Measurements from ENCODE around the gene NFIL3.

NFIL3 gene

GRCh38 chr9:91443994-91444392 is 20.4 kb upstream of the NFIL3 start:
- no peak for TF ChIP-seq CTCF (IDR thresholded peaks at IDR 0.05; ENCODE audit: control extremely low read depth, extremely low read depth, low read depth, missing control alignments)
- no peak for DNase-seq (ENCODE audit: extremely low spot score)
- ChIA-PET POLR2A (no interaction called here), CTCF (interaction anchor here (0.8 to 1.4 kb wide), 2 partner anchors 9 to 18 kb away, joined by 3 to 4 read pairs; no protein-coding TSS in a partner anchor)

DNA sequence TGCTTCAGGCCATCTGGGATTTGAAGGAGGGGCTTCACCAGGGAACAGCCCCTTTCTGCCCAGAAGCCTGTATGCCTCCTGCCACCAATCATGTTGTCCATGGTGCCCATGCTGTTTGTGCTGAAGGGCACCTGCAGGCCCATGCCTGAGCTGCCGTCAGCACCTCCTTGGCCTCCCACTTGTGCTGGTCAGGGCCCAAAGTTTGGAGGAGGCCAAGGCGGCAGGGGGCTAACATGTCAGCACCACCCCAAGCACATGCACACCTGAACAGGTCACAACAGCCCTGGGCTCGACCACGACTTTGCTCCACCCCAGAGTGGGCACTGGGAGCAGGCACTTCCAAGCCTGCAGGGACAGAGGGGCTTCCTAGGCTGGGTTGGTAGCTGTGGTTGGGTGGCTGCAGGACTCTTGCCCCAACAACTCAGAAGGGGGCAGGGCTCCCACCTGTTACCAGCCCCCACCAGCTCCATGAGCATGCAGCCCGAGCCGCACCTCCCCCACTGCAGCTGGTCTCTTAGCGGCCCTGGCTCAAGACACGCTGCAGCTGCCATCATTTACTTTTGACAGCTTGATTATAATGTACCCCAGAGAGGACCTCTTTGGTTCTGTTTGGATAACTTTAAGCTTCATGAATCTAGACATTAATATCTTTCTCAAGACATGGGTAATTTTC is 19.8 kb upstream of the NFIL3 start:
- no peak for DNase-seq (ENCODE audit: extremely low spot score)
- ChIA-PET CTCF (interaction anchor here (0.8 to 1.4 kb wide), 4 partner anchors 9 to 529 kb away, joined by 3 to 4 read pairs (median 3); no protein-coding TSS in a partner anchor), POLR2A (no interaction called here)
- no peak for TF ChIP-seq CTCF (IDR thresholded peaks at IDR 0.05; ENCODE audit: control extremely low read depth, extremely low read depth, low read depth, missing control alignments)

DNA sequence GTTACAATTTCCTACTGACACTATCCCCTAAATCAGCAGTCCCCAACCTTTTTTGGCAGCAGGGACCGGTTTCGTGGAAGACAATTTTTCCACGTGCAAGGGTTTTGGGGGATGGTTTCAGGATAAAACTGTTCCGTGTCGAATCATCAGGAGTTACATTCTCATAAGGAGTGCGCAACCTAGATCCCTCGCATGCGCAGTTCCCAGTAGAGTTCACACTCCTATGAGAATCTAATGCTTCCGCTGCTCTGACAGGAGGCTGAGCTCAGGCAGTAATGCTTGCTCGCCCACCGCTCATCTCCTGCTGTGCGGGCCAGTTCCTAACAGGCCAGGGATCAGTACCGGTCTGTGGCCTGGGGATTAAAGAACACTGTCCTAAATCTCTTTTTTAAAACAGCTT is 13.2 kb upstream of the NFIL3 start:
- ChIA-PET CTCF (interaction anchor here (1.2 to 1.6 kb wide), 3 partner anchors 9 to 10 kb away, joined by 4 to 6 read pairs (median 5); no protein-coding TSS in a partner anchor), POLR2A (no interaction called here)
- DNase-seq (ENCODE audit: extremely low spot score) = no peak
- no peak for TF ChIP-seq CTCF (IDR thresholded peaks at IDR 0.05; ENCODE audit: control extremely low read depth, extremely low read depth, low read depth, missing control alignments)

GRCh38 chr9:91433180-91433579 is 9.5 kb upstream of the NFIL3 start:
- POLR2A ChIA-PET = no interaction called here

GRCh38 chr9:91431485-91431884 is 7.9 kb upstream of the NFIL3 start:
- DNase-seq (ENCODE audit: extremely low spot score) = no peak
- ChIA-PET CTCF (interaction anchor here (6.6 kb wide), 1 partner anchor 399 kb away, joined by 53 read pairs; no protein-coding TSS in a partner anchor), POLR2A (no interaction called here)
- TF ChIP-seq CTCF (IDR thresholded peaks at IDR 0.05; ENCODE audit: control extremely low read depth, extremely low read depth, low read depth, missing control alignments) = no peak

More at GRCh38 chr9:91433180-91433579, 9.5 kb upstream of the NFIL3 start:
- CTCF ChIA-PET = interaction anchor here (1.0 to 3.3 kb wide), 11 partner anchors 8 to 518 kb away, joined by 3 to 16 read pairs (median 3); no protein-coding TSS in a partner anchor
- DNase-seq (ENCODE audit: extremely low spot score) = peak; percentile 36
- TF ChIP-seq CTCF (IDR thresholded peaks at IDR 0.05; ENCODE audit: control extremely low read depth, extremely low read depth, low read depth, missing control alignments) = peak; percentile 45

DNA sequence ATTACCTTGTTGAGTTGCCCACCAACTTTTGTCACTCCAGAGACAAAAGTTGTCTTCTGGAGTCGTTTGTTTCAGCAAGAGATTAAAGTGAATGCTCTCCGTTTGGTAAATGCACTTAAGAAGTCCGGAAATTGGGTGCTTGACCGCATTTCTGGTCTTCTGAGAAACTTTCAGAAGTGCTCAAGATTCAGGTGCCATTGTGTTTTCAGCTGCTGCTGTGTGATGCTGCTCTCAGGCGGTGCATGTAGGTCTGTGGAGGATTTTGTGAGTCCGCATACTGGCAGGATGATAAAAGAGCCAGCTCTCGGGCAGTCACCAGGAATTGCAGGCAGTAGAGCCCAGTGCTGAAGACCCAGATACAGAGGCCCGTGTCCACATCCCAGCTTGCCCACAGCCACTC is 5.9 kb upstream of the NFIL3 start:
- ChIA-PET CTCF (interaction anchor here (1.3 to 8.2 kb wide), 4 partner anchors 254 to 514 kb away, joined by 3 to 121 read pairs (median 28); no protein-coding TSS in a partner anchor), POLR2A (interaction anchor here (0.5 kb wide), 1 partner anchor 472 kb away, joined by 4 read pairs; no protein-coding TSS in a partner anchor)
- DNase-seq (ENCODE audit: extremely low spot score) = no peak
- no peak for TF ChIP-seq CTCF (IDR thresholded peaks at IDR 0.05; ENCODE audit: control extremely low read depth, extremely low read depth, low read depth, missing control alignments)
